Mucosa of rectum (tissue), 2 donors: ENCODE results near the gene FAM216B.

Experiments
- H3K27ac ChIP-seq, 2 donors: one replicate each; pipeline ENCODE4 v1.7.0; 2013; ENCODE audit warnings: inconsistent platforms in 2 of 2, low read depth in 2 of 2, low read length in 2 of 2
- H3K27me3 ChIP-seq, 2 donors: one replicate each; pipeline ENCODE4 v1.7.0; 2013; ENCODE audit warnings: low read length in 2 of 2; ENCODE audit not compliant: control insufficient read depth in 2 of 2, insufficient read depth in 2 of 2
- H3K36me3 ChIP-seq, 2 donors: one replicate each; pipeline ENCODE4 v1.7.0; 2013; ENCODE audit warnings: low read length in 2 of 2; ENCODE audit not compliant: control insufficient read depth in 2 of 2, insufficient read depth in 2 of 2
- H3K4me1 ChIP-seq, 2 donors: one replicate each; pipeline ENCODE4 v1.7.0; 2013; ENCODE audit warnings: low read length in 2 of 2, mild to moderate bottlenecking in 1 of 2; ENCODE audit not compliant: control insufficient read depth in 2 of 2, insufficient read depth in 2 of 2
- H3K4me3 ChIP-seq, 2 donors: one replicate each; pipeline ENCODE4 v1.7.0; 2013; ENCODE audit warnings: low read length in 2 of 2
- H3K9ac ChIP-seq, 2 donors: one replicate each; pipeline ENCODE4 v1.7.0; 2013; ENCODE audit warnings: low read length in 2 of 2, low read depth in 1 of 2, mild to moderate bottlenecking in 1 of 2
- H3K9me3 ChIP-seq, 2 donors: one replicate each; pipeline ENCODE4 v1.7.0; 2013; ENCODE audit warnings: low read length in 2 of 2; ENCODE audit not compliant: control insufficient read depth in 2 of 2
- donor health status: healthy.
- donor health status: Normal muscosa, but diverticular disease.

FAM216B gene

DNA sequence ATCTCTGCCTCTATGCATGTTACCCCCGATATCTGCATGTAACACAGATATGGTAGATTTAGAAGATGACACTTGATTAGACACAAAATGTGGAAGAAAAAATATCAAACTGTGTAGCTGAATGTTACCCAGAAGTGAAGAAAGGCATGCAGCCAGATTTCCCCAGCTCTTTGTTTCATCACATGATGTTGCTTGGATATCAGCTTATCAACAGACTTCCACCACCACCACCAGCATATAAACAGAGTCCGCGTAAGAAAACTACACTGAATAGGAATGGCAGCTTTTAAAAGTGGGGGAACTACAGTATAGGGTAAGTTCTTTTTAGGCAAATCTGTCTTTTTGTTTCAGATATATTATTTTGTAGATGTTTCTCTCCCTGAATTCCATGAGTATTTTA, at the start of gene FAM216B:
Gene FAM216B (plus strand): TSS at position 233 of the 400 bp plus-strand sequence. CDS start 2,484 bp downstream, outside the sequence.
- Histone ChIP-seq H3K4me1 (no peaks in the 10 kb centered on the region), H3K27me3 (peaks cover 0 to 4% of the 10 kb centered on the region in 2 donors), H3K27ac (no peak within 1 kb of the TSS), H3K9me3 (no peaks in the 10 kb centered on the region), H3K9ac (no peak within 1 kb of the TSS), H3K36me3 (no peaks in the 10 kb centered on the region), H3K4me3 (no peak within 1 kb of the TSS)

DNA sequence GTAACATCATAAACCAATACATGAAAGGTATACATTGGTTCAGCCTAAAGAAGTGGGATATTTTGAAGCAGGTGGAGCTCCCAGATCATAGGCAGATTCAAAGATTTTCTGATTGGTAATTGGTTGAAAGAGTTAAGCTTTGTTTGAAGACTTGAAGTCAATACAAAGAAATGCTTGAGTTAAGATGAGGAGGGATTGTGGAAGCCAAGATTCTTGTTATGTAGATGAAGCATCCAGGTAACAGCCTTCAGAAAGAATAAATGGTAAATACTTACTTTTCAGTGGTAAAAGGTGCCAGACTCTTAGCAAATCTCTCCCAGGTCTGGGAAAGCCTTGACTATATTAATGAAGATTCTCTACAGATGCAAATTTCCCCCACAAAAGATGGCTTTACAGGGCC, 49.3 kb upstream of the FAM216B start:
- no peaks in the 10 kb centered on the region for H3K36me3 ChIP-seq
- H3K4me1 ChIP-seq: no peaks in the 10 kb centered on the region
- H3K4me3 ChIP-seq: no peak overlapping the region

DNA sequence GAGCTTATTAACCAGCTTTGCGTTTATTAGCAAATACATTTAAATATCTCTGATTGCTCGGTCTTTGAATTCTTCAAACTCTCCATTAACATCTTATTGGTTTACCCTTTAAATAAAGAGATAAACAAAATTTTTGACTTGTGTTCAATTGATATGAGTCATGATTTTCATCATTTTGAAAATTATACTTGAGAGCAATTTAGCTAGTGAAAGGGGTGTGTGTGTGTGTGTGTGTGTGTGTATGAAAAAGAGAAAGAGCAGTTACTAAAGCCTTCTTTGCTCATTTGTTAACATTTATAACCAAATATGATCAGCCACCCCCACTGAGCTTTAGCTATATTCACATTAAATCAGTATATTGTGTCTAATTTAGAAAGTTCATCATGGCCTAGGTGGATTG, 48.3 kb upstream of the FAM216B start:
- H3K4me3 ChIP-seq: no peak overlapping the region
- H3K4me1 ChIP-seq: no peaks in the 10 kb centered on the region
- no peak overlapping the region for H3K27ac ChIP-seq

More for the DNA sequence above, 49.3 kb upstream of the FAM216B start:
- Histone ChIP-seq H3K9me3 (no peaks in the 10 kb centered on the region), H3K27me3 (peaks cover 0 to 3% of the 10 kb centered on the region in 2 donors), H3K9ac (no peak overlapping the region), H3K27ac (no peak overlapping the region)

DNA sequence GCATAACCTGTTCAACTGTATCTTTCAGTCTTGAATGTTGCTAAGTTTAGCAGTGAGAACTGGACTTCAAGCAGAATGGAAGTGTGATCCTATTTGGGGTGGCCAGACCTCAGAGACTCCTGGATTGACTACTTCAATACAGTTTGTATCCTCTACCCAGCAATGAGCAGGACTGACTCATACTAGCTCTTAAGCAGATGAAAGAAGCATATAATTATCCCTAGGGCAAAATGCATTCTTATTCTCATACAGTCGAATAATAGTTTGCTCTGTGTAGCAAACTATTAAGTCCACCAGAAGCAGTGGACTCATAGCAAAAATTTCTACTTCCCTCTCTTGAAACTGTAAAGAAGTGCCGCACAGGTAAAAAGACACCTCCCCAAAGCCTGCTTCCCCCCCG, 46.4 kb upstream of the FAM216B start:
- Histone ChIP-seq H3K4me1 (no peaks in the 10 kb centered on the region), H3K36me3 (no peaks in the 10 kb centered on the region), H3K27ac (no peak overlapping the region), H3K9ac (no peak overlapping the region), H3K27me3 (peaks cover 0 to 3% of the 10 kb centered on the region in 2 donors), H3K4me3 (no peak overlapping the region), H3K9me3 (no peaks in the 10 kb centered on the region)

More for the DNA sequence above, 48.3 kb upstream of the FAM216B start:
- Histone ChIP-seq H3K27me3 (peaks cover 0 to 3% of the 10 kb centered on the region in 2 donors), H3K9ac (no peak overlapping the region), H3K9me3 (no peaks in the 10 kb centered on the region), H3K36me3 (no peaks in the 10 kb centered on the region)

DNA sequence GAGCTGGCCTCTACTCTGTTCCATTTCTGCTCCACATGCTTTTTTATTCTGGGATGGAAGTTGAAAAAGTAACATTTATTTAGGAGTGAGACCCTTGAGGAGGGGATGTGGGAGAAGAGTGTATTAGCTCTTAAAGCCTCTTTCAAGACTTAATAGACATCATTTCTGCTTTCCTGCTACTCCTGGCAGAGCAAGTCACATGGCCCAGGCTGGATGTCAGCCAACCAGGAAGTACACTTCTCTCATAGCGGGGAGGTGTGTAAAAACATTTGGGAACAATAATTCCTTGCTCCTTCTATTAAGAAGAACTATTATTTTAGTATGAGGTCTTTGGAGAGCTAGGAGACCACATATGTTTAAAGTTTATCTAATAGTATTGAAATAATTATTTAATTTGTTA, 40.6 kb upstream of the FAM216B start:
- Histone ChIP-seq H3K27me3 (peaks cover 0 to 3% of the 10 kb centered on the region in 2 donors), H3K9me3 (no peaks in the 10 kb centered on the region), H3K4me3 (no peak overlapping the region), H3K36me3 (no peaks in the 10 kb centered on the region), H3K4me1 (no peaks in the 10 kb centered on the region), H3K9ac (no peak overlapping the region), H3K27ac (no peak overlapping the region)

DNA sequence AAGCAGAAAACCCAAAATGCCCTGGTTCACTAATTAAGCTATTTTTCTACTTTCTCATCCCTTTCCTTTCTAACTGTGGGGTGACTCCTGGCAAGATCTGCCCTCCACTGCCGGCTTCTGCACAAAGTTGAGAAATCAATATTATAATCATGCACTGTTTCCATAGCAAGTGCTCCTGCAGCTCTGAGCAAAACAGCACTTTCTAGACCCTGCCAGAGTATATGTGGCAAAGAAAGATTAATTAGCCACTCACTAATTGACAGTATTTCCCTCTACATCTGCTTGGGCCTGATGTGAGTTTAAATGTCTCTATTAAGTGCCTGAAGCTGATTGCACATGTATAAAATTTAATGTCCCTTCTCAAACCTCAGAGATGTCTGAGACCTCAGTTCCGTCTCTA, 39.5 kb upstream of the FAM216B start:
- H3K4me1 ChIP-seq: no peaks in the 10 kb centered on the region
- no peak overlapping the region for H3K4me3 ChIP-seq
- no peaks in the 10 kb centered on the region for H3K36me3 ChIP-seq
- H3K9ac ChIP-seq: no peak overlapping the region
- no peak overlapping the region for H3K27ac ChIP-seq
- peaks cover 0 to 2% of the 10 kb centered on the region in 2 donors for H3K27me3 ChIP-seq
- no peaks in the 10 kb centered on the region for H3K9me3 ChIP-seq

DNA sequence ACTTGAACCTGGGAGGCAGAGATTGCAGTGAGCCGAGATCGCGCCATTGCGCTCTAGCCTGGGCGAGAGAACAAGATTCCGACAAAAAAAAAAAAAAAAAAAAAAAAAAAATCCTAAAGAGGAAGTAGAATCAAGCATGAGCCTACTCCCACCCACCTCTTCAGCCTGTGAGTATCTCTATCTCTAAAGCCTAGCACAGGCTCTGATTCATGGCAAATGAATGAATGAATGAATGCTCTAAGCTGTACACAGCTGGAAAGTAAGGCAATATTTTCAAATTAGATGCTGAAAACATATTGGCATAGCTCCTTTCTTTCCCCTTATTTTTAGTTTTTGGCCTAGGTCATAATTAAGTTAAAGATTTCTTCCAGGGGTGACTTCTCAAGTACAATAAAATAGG, 35.7 kb upstream of the FAM216B start:
- no peak overlapping the region for H3K27ac ChIP-seq
- no peak overlapping the region for H3K4me3 ChIP-seq

DNA sequence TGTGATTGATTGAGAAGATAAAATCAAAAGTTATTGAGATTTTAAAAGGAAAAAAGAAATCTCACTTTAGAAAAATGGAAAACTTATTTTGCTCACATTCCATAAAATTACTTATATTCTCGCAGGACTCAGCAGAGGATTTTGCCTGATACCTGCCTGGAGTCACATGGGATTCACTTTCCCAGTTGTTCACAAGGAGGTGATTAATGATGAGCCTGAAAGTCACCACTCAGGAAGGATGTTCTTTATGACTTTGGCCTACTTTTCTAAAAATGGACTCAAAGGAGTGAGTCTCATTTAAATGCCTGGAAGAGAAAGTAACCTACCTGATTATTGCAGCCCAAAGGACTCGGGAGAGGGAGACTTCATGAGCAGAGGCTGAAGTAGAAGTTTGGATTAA, 34.5 kb upstream of the FAM216B start:
- no peak overlapping the region for H3K4me3 ChIP-seq
- no peak overlapping the region for H3K9ac ChIP-seq
- no peaks in the 10 kb centered on the region for H3K4me1 ChIP-seq
- no peaks in the 10 kb centered on the region for H3K9me3 ChIP-seq
- H3K27ac ChIP-seq: no peak overlapping the region
- no peaks in the 10 kb centered on the region for H3K36me3 ChIP-seq
- no peaks in the 10 kb centered on the region for H3K27me3 ChIP-seq

More for the DNA sequence above, 35.7 kb upstream of the FAM216B start:
- Histone ChIP-seq H3K4me1 (no peaks in the 10 kb centered on the region), H3K9me3 (no peaks in the 10 kb centered on the region), H3K9ac (no peak overlapping the region), H3K27me3 (no peaks in the 10 kb centered on the region), H3K36me3 (no peaks in the 10 kb centered on the region)

DNA sequence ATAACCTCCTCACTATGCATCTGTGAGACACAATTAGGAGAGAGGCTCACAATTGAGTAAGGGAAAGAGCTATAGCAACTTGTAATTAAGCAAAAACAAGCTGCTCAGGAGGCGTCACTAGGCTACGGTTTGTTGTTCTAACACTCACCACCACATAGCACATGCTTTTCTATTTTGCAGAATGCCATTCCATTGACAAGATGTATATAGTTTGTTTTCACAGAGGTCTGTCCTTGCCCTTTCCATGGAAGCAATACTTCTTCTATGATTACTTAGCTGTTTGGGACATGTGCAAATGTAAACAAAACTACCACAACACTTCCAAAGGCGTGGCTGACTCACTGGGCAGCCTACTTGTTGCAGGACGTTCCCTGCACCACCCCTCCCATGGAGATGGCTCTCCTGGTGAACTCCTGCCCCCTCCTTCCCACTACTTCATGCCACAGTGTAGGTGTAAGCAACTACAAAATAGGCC, 33.9 kb upstream of the FAM216B start:
- no peak overlapping the region for H3K4me3 ChIP-seq
- no peak overlapping the region for H3K9ac ChIP-seq
- no peak overlapping the region for H3K27ac ChIP-seq
- no peaks in the 10 kb centered on the region for H3K36me3 ChIP-seq
- H3K4me1 ChIP-seq: no peaks in the 10 kb centered on the region
- H3K9me3 ChIP-seq: no peaks in the 10 kb centered on the region
- no peaks in the 10 kb centered on the region for H3K27me3 ChIP-seq

DNA sequence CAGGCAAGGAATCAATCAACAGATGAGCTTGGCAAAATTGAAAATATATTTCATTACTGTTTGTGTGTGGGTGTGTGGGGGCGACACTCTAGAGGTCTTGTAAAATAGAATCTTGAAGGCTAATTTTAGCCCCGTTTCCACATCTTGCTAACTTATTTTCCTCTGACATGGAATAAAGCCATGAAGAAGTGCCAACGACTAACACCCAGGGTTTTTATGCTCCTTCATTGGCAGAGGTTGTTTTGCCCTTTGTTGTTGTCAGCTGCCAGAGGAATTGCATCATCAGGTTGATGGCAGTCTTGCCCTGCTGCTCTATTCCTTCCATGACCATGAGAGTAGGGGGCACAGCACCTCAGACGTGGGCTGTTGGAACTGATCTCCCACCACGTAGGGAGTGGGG, 30.6 kb upstream of the FAM216B start:
- Histone ChIP-seq H3K27ac (no peak overlapping the region), H3K4me3 (no peak overlapping the region), H3K9ac (no peak overlapping the region), H3K4me1 (no peaks in the 10 kb centered on the region), H3K36me3 (no peaks in the 10 kb centered on the region), H3K9me3 (no peaks in the 10 kb centered on the region), H3K27me3 (no peaks in the 10 kb centered on the region)

DNA sequence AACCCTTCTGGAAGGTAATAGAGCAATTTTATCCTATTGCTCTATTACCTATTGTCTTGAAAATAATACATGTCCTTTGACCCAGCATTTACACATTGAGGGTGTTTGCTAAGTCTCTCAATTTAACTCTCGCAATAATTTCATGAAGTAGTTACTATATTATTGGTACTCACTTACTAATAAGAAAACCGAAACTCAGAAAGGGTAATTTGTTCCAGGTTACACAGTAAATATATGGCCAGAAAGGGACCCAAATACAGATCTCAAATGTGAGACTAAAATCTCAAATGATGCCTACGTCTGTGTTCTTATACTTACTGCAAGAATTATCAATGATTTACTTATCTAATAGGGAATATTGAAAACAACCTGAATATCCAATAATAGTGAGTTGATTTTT, 29.7 kb upstream of the FAM216B start:
- Histone ChIP-seq H3K9ac (no peak overlapping the region), H3K27me3 (no peaks in the 10 kb centered on the region), H3K27ac (no peak overlapping the region), H3K36me3 (no peaks in the 10 kb centered on the region), H3K4me1 (no peaks in the 10 kb centered on the region), H3K4me3 (no peak overlapping the region), H3K9me3 (no peaks in the 10 kb centered on the region)
